Right lobe of liver (tissue), 4 donors: Measurements from ENCODE around the gene PTPRN2.

Source experiments
- POLR2A ChIP-seq: fragments of 450-650 bp; IDR thresholded peaks from one replicate; pipeline ENCODE4 v1.6.1; 2017; ENCODE audit warnings: antibody characterized with exemption, mild to moderate bottlenecking
- TF ChIP-seq, protein P1 (sequence below), 4 donors: fragments of 200-600 bp in 3 of 4; fragments of 450-650 bp in 1 of 4; IDR thresholded peaks; one replicate each; pipeline versions ENCODE4 v1.5.1 to v1.8.0; 2016 to 2022; ENCODE audit warnings: antibody characterized with exemption in 4 of 4, mild to moderate bottlenecking in 2 of 4
- donor health status: DM: no; HTN: no; CAD: no.
- donor health status: DM: no; HTN: no; CAD: no.
- donor health status: DM: no; HTN: yes; CAD: no.

GRCh38 chr7:157691586-157692459, 895.8 kb downstream of the PTPRN2 start:
- TF ChIP-seq, protein P1, sequence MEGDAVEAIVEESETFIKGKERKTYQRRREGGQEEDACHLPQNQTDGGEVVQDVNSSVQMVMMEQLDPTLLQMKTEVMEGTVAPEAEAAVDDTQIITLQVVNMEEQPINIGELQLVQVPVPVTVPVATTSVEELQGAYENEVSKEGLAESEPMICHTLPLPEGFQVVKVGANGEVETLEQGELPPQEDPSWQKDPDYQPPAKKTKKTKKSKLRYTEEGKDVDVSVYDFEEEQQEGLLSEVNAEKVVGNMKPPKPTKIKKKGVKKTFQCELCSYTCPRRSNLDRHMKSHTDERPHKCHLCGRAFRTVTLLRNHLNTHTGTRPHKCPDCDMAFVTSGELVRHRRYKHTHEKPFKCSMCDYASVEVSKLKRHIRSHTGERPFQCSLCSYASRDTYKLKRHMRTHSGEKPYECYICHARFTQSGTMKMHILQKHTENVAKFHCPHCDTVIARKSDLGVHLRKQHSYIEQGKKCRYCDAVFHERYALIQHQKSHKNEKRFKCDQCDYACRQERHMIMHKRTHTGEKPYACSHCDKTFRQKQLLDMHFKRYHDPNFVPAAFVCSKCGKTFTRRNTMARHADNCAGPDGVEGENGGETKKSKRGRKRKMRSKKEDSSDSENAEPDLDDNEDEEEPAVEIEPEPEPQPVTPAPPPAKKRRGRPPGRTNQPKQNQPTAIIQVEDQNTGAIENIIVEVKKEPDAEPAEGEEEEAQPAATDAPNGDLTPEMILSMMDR (IDR thresholded peaks at IDR 0.05): no peak
- TF ChIP-seq POLR2A: no peak
